WTC11 (cell line): Measurements from ENCODE around the gene NNAT. TPM values are rescaled to one million over a fixed set of nuclear protein-coding genes. Genes with fewer than 3 reads are reported as not detected.

Source experiments
- ATAC-seq: fragments of 200-7000 bp; cut with Tn5 transposase; 2 replicates; pipeline ENCODE4 v1.10.0; 2021; ENCODE audit warnings: mild to moderate bottlenecking, moderate library complexity
- CTCF ChIA-PET: fragments of 300-600 bp; sonication (Branson Sonifier 250); formaldehyde crosslinking; loops from one replicate; lab custom pipeline; 2021; ENCODE audit warnings: antibody characterized with exemption; lab: Charles Lee
- POLR2A ChIA-PET: fragments of 350-600 bp; sonication (Branson Sonifier 250); formaldehyde crosslinking; loops from one replicate; lab custom pipeline; 2021; ENCODE audit warnings: antibody characterized with exemption; lab: Charles Lee
- DNase-seq: peaks from one replicate; pipeline ENCODE4 v3.0.0; 2021; ENCODE audit warnings: low spot score
- H3K27ac Mint-ChIP-seq: 2 replicates; pipeline ENCODE4 v1.8.0; 2021; ENCODE audit warnings: mixed read lengths
- H3K27me3 Mint-ChIP-seq: 2 replicates; pipeline ENCODE4 v1.8.0; 2021; ENCODE audit warnings: low read depth, mild to moderate bottlenecking, moderate library complexity, mixed read lengths
- H3K36me3 Mint-ChIP-seq: 2 replicates; pipeline ENCODE4 v1.8.0; 2021; ENCODE audit warnings: mixed read lengths
- H3K4me1 Mint-ChIP-seq: 2 replicates; pipeline ENCODE4 v1.8.0; 2022; ENCODE audit warnings: mixed read lengths
- H3K4me3 Mint-ChIP-seq: 2 replicates; pipeline ENCODE4 v1.8.0; 2021; ENCODE audit warnings: mild to moderate bottlenecking, moderate library complexity, mixed read lengths
- H3K9me3 Mint-ChIP-seq: 2 replicates; pipeline ENCODE4 v1.8.0; 2021; ENCODE audit warnings: mixed read lengths
- CREB1 ChIP-seq: sonication (generic); formaldehyde crosslinking; IDR thresholded peaks from 2 replicates; pipeline ENCODE4 v1.8.0; 2023; ENCODE audit warnings: mild to moderate bottlenecking, missing genetic modification reagents
- EMX1 ChIP-seq: fragments of 250-450 bp; sonication (Bioruptor Pico); IDR thresholded peaks from 2 replicates; pipeline ENCODE4 v1.8.0; 2021; ENCODE audit warnings: mild to moderate bottlenecking
- FOXJ3 ChIP-seq: sonication (generic); formaldehyde crosslinking; IDR thresholded peaks from 2 replicates; pipeline ENCODE4 v1.9.0; 2021; ENCODE audit warnings: missing genetic modification reagents, mild to moderate bottlenecking, borderline replicate concordance
- GRHL2 ChIP-seq: fragments of 250-450 bp; sonication (Bioruptor Pico); IDR thresholded peaks from 2 replicates; pipeline ENCODE4 v1.8.0; 2022; ENCODE audit warnings: mild to moderate bottlenecking, moderate library complexity; ENCODE audit not compliant: insufficient replicate concordance, severe bottlenecking
- HMGA2 ChIP-seq: fragments of 250-450 bp; sonication (Bioruptor Pico); IDR thresholded peaks from 2 replicates; pipeline ENCODE4 v1.4.0; 2021; ENCODE audit warnings: mild to moderate bottlenecking, moderate library complexity
- NFE2L1 ChIP-seq: sonication (generic); formaldehyde crosslinking; IDR thresholded peaks from 2 replicates; pipeline ENCODE4 v1.8.1; 2023; ENCODE audit warnings: missing genetic modification reagents
- PRRX2 ChIP-seq: fragments of 250-450 bp; sonication (Bioruptor Pico); IDR thresholded peaks from 2 replicates; pipeline ENCODE4 v1.8.0; 2021; ENCODE audit warnings: mild to moderate bottlenecking
- ZNF263 ChIP-seq: sonication (generic); formaldehyde crosslinking; IDR thresholded peaks from 2 replicates; pipeline ENCODE4 v1.8.1; 2022; ENCODE audit warnings: low read depth, mild to moderate bottlenecking, moderate library complexity, missing genetic modification reagents
- ZNF416 ChIP-seq: fragments of 250-450 bp; sonication (Bioruptor Pico); IDR thresholded peaks from 2 replicates; pipeline ENCODE4 v1.9.0; 2021; ENCODE audit warnings: mild to moderate bottlenecking, inconsistent platforms
- total RNA-seq: library from RNA; stranded (reverse); gene quantifications from 3 replicates; pipeline ENCODE4 v1.2.3, GENCODE V29; 2021
- TF ChIP-seq, protein P1 (sequence below): fragments of 200-600 bp; IDR thresholded peaks from 2 replicates; pipeline ENCODE4 v1.8.0; 2022; ENCODE audit warnings: antibody characterized with exemption
- TF ChIP-seq, protein P2 (sequence below): sonication (generic); formaldehyde crosslinking; IDR thresholded peaks from 2 replicates; pipeline ENCODE4 v1.8.1; 2023; ENCODE audit warnings: mild to moderate bottlenecking, missing genetic modification reagents
- TF ChIP-seq, protein P3 (sequence below): fragments of 250-450 bp; sonication (Bioruptor Pico); IDR thresholded peaks from 2 replicates; pipeline ENCODE4 v1.9.0; 2021; ENCODE audit warnings: mild to moderate bottlenecking, borderline replicate concordance
- TF ChIP-seq, protein P4 (sequence below): sonication (generic); formaldehyde crosslinking; IDR thresholded peaks from 2 replicates; pipeline ENCODE4 v1.8.0; 2022; ENCODE audit warnings: mild to moderate bottlenecking, missing genetic modification reagents
- TF ChIP-seq, protein P5 (sequence below): sonication (generic); formaldehyde crosslinking; IDR thresholded peaks from 2 replicates; pipeline ENCODE4 v1.8.1; 2023; ENCODE audit warnings: mild to moderate bottlenecking, missing genetic modification reagents
- TF ChIP-seq, protein P6 (sequence below): sonication (generic); formaldehyde crosslinking; IDR thresholded peaks from 2 replicates; pipeline ENCODE4 v1.8.0; 2023; ENCODE audit warnings: missing genetic modification reagents
- TF ChIP-seq, protein P7 (sequence below): fragments of 250-450 bp; sonication (Bioruptor Pico); IDR thresholded peaks from 2 replicates; pipeline ENCODE4 v2.1.2; 2022; ENCODE audit warnings: mild to moderate bottlenecking, moderate library complexity

NNAT gene
- total RNA-seq, 1 experiment from 2014 or later, result 90.0 TPM

DNA sequence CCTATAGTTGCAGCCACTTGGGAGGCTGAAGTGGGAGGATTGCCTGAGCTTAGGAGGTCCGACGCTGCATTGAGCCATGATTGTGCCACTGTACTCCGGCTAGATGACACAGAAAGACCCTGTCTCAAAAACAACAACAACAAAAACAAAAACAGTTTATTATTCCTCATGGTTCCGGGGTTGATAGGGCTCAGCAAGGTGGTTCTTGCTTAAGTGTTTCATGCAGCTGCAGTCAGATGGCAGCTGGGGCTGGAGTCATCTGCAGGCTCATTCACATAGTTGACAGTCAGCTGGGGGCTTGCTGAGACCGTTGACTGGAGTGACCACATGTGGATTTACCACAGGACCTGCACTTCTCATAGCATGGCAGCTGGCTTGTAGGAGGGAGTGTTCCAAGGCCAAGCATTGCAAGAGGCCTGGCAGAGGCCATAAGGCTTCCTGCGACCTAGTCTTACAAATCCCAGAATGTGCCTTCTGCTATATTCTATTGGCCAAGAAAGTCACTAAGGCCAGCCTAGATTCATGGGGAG is 28.9 kb upstream of the NNAT start:
- POLR2A ChIA-PET, result no interaction called here
- Mint-ChIP-seq H3K27ac (no peak overlapping the region), H3K27me3 (no peaks in the 10 kb centered on the region; the same call in 1 of the 2 replicates), H3K4me1 (peaks cover 9% of the 10 kb centered on the region), H3K4me3 (no peak overlapping the region)
- CTCF ChIA-PET, result interaction anchor here (0.6 to 0.8 kb wide), 2 partner anchors 10 to 70 kb away, joined by 3 read pairs; no protein-coding TSS in a partner anchor
- DNase-seq, result no peak
- TF ChIP-seq, protein P1, sequence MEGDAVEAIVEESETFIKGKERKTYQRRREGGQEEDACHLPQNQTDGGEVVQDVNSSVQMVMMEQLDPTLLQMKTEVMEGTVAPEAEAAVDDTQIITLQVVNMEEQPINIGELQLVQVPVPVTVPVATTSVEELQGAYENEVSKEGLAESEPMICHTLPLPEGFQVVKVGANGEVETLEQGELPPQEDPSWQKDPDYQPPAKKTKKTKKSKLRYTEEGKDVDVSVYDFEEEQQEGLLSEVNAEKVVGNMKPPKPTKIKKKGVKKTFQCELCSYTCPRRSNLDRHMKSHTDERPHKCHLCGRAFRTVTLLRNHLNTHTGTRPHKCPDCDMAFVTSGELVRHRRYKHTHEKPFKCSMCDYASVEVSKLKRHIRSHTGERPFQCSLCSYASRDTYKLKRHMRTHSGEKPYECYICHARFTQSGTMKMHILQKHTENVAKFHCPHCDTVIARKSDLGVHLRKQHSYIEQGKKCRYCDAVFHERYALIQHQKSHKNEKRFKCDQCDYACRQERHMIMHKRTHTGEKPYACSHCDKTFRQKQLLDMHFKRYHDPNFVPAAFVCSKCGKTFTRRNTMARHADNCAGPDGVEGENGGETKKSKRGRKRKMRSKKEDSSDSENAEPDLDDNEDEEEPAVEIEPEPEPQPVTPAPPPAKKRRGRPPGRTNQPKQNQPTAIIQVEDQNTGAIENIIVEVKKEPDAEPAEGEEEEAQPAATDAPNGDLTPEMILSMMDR, result no peak
- TF ChIP-seq, all 79 proteins: peak for 0
- peaks cover 11% of the 10 kb centered on the region for H3K9me3 Mint-ChIP-seq
- 0 out of 2 replicates have a peak, but pooled peaks cover 3% of the 10 kb centered on the region for H3K36me3 Mint-ChIP-seq
- no peak for ATAC-seq

DNA sequence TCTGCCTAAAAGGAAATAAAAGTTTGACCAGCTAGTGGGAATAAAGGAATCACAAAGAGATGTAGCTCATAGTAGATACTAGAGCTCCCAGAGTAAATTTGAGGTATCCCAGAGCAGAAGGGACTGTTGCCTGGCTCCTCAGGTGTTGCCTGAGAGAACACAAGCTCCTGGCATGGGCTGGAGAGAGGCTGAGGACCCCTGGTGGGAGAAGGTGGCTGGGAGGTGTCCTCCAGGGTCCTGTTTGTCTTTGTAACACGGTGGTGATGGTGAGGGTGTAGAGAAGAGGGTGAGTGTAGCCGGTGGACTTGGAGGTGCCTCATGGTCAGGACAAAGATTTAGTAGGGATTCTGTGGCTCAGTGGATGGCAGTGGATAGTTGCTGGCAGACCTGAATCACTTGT is 28.1 kb upstream of the NNAT start:
- H3K36me3 Mint-ChIP-seq, result 0 out of 2 replicates have a peak, but pooled peaks cover 3% of the 10 kb centered on the region
- peaks cover 3% of the 10 kb centered on the region; the same call in 1 of the 2 replicates for H3K4me1 Mint-ChIP-seq
- peaks cover 5% of the 10 kb centered on the region; the same call in 1 of the 2 replicates for H3K9me3 Mint-ChIP-seq
- no peak for ATAC-seq
- CTCF ChIA-PET, result interaction anchor here (0.6 to 0.8 kb wide), 3 partner anchors 9 to 220 kb away, joined by 3 read pairs; no protein-coding TSS in a partner anchor
- TF ChIP-seq ZNF263 (CRISPR knock-in tag) (no peak), EMX1 (CRISPR knock-in tag) (no peak), ZNF416 (CRISPR knock-in tag) (no peak)
- TF ChIP-seq, protein P2, sequence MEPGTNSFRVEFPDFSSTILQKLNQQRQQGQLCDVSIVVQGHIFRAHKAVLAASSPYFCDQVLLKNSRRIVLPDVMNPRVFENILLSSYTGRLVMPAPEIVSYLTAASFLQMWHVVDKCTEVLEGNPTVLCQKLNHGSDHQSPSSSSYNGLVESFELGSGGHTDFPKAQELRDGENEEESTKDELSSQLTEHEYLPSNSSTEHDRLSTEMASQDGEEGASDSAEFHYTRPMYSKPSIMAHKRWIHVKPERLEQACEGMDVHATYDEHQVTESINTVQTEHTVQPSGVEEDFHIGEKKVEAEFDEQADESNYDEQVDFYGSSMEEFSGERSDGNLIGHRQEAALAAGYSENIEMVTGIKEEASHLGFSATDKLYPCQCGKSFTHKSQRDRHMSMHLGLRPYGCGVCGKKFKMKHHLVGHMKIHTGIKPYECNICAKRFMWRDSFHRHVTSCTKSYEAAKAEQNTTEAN, result no peak
- TF ChIP-seq, protein P3, sequence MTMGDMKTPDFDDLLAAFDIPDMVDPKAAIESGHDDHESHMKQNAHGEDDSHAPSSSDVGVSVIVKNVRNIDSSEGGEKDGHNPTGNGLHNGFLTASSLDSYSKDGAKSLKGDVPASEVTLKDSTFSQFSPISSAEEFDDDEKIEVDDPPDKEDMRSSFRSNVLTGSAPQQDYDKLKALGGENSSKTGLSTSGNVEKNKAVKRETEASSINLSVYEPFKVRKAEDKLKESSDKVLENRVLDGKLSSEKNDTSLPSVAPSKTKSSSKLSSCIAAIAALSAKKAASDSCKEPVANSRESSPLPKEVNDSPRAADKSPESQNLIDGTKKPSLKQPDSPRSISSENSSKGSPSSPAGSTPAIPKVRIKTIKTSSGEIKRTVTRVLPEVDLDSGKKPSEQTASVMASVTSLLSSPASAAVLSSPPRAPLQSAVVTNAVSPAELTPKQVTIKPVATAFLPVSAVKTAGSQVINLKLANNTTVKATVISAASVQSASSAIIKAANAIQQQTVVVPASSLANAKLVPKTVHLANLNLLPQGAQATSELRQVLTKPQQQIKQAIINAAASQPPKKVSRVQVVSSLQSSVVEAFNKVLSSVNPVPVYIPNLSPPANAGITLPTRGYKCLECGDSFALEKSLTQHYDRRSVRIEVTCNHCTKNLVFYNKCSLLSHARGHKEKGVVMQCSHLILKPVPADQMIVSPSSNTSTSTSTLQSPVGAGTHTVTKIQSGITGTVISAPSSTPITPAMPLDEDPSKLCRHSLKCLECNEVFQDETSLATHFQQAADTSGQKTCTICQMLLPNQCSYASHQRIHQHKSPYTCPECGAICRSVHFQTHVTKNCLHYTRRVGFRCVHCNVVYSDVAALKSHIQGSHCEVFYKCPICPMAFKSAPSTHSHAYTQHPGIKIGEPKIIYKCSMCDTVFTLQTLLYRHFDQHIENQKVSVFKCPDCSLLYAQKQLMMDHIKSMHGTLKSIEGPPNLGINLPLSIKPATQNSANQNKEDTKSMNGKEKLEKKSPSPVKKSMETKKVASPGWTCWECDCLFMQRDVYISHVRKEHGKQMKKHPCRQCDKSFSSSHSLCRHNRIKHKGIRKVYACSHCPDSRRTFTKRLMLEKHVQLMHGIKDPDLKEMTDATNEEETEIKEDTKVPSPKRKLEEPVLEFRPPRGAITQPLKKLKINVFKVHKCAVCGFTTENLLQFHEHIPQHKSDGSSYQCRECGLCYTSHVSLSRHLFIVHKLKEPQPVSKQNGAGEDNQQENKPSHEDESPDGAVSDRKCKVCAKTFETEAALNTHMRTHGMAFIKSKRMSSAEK (CRISPR knock-in tag), result no peak
- POLR2A ChIA-PET, result interaction anchor here (0.6 kb wide), 1 partner anchor 459 kb away, joined by 5 read pairs; no protein-coding TSS in a partner anchor
- H3K27me3 Mint-ChIP-seq, result no peaks in the 10 kb centered on the region; the same call in 1 of the 2 replicates
- H3K4me3 Mint-ChIP-seq, result no peak overlapping the region
- no peak for DNase-seq
- no peak overlapping the region for H3K27ac Mint-ChIP-seq

DNA sequence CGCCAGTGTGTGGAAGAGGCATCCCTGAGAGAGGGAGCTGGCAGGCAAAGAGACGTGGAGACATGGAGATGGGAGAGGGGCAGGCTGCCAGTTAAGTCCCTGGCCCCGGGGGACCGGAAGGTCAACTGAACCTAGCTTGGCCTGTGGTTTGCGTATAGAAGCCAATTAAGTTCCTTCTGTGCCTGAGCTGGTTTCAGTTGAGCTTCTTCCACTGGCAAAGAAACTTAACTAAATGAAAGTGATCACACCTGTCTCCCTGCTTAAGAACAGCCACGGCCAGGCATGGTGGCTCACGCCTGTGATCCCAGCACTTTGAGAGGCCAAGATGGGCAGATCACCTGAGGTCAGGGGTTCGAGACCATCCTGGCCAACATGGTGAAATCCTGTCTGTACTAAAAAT is 26.7 kb upstream of the NNAT start:
- Mint-ChIP-seq H3K4me1 (no peaks in the 10 kb centered on the region), H3K27me3 (no peaks in the 10 kb centered on the region; the same call in 1 of the 2 replicates), H3K9me3 (peaks cover 5% of the 10 kb centered on the region; the same call in 1 of the 2 replicates), H3K36me3 (0 out of 2 replicates have a peak, but pooled peaks cover 3% of the 10 kb centered on the region), H3K4me3 (no peak overlapping the region), H3K27ac (no peak overlapping the region)
- ChIA-PET POLR2A (no interaction called here), CTCF (no interaction called here)
- DNase-seq (no peak), ATAC-seq (no peak)
- no peak for TF ChIP-seq GRHL2 (CRISPR knock-in tag)

DNA sequence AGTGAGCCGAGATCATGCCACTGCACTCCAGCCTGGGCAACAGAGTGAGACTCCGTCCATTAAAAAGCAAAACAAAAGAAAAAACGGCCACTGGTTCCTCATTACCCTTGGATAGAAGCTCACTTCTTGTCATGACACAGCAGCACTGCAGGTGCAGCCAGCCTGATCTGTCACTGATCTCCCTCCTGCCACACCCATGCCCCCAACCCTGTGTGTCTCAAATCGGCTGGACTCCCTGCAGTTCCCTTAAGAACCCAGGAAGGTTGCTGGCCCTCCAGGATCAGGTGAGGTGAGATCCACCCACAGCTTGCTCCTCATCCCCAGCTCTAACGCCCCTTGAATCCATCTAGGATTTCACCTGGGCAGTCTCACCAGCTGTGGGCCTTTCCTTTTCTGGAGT is 26.3 kb upstream of the NNAT start:
- POLR2A ChIA-PET, result no interaction called here
- no peaks in the 10 kb centered on the region; the same call in 1 of the 2 replicates for H3K27me3 Mint-ChIP-seq
- H3K4me3 Mint-ChIP-seq, result no peak overlapping the region
- no peak for DNase-seq
- H3K4me1 Mint-ChIP-seq, result no peaks in the 10 kb centered on the region
- no peak for ATAC-seq
- peaks cover 5% of the 10 kb centered on the region; the same call in 1 of the 2 replicates for H3K9me3 Mint-ChIP-seq
- CTCF ChIA-PET, result no interaction called here
- H3K27ac Mint-ChIP-seq, result no peak overlapping the region
- 0 out of 2 replicates have a peak, but pooled peaks cover 3% of the 10 kb centered on the region for H3K36me3 Mint-ChIP-seq
- no peak for TF ChIP-seq NFE2L1 (CRISPR knock-in tag)
- TF ChIP-seq, protein P4, sequence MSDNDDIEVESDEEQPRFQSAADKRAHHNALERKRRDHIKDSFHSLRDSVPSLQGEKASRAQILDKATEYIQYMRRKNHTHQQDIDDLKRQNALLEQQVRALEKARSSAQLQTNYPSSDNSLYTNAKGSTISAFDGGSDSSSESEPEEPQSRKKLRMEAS, result no peak
- TF ChIP-seq, protein P5, sequence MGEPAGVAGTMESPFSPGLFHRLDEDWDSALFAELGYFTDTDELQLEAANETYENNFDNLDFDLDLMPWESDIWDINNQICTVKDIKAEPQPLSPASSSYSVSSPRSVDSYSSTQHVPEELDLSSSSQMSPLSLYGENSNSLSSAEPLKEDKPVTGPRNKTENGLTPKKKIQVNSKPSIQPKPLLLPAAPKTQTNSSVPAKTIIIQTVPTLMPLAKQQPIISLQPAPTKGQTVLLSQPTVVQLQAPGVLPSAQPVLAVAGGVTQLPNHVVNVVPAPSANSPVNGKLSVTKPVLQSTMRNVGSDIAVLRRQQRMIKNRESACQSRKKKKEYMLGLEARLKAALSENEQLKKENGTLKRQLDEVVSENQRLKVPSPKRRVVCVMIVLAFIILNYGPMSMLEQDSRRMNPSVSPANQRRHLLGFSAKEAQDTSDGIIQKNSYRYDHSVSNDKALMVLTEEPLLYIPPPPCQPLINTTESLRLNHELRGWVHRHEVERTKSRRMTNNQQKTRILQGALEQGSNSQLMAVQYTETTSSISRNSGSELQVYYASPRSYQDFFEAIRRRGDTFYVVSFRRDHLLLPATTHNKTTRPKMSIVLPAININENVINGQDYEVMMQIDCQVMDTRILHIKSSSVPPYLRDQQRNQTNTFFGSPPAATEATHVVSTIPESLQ (CRISPR knock-in tag), result no peak
- no peak for TF ChIP-seq FOXJ3 (CRISPR knock-in tag)
- TF ChIP-seq CREB1 (CRISPR knock-in tag), result no peak
- no peak for TF ChIP-seq ZNF416 (CRISPR knock-in tag)
- TF ChIP-seq PRRX2 (CRISPR knock-in tag), result no peak
- no peak for TF ChIP-seq HMGA2 (CRISPR knock-in tag)
- TF ChIP-seq, protein P6, sequence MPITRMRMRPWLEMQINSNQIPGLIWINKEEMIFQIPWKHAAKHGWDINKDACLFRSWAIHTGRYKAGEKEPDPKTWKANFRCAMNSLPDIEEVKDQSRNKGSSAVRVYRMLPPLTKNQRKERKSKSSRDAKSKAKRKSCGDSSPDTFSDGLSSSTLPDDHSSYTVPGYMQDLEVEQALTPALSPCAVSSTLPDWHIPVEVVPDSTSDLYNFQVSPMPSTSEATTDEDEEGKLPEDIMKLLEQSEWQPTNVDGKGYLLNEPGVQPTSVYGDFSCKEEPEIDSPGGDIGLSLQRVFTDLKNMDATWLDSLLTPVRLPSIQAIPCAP, result no peak
- TF ChIP-seq, protein P7, sequence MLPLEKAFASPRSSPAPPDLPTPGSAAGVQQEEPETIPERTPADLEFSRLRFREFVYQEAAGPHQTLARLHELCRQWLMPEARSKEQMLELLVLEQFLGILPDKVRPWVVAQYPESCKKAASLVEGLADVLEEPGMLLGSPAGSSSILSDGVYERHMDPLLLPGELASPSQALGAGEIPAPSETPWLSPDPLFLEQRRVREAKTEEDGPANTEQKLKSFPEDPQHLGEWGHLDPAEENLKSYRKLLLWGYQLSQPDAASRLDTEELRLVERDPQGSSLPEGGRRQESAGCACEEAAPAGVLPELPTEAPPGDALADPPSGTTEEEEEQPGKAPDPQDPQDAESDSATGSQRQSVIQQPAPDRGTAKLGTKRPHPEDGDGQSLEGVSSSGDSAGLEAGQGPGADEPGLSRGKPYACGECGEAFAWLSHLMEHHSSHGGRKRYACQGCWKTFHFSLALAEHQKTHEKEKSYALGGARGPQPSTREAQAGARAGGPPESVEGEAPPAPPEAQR, result no peak
